Astrocyte of the hippocampus (primary cell): ENCODE data around the gene ZNF799.
"Not testable (repeated sequence)": the region's sequence is repeated elsewhere in the genome, so short reads cannot be mapped to it uniquely, and the experiment has no call there.

ENCODE experiments used
- DNase-seq: peaks from one replicate; pipeline ENCODE4 v3.0.0; 2011; ENCODE audit warnings: low read depth, low spot score

ZNF799 gene

DNA sequence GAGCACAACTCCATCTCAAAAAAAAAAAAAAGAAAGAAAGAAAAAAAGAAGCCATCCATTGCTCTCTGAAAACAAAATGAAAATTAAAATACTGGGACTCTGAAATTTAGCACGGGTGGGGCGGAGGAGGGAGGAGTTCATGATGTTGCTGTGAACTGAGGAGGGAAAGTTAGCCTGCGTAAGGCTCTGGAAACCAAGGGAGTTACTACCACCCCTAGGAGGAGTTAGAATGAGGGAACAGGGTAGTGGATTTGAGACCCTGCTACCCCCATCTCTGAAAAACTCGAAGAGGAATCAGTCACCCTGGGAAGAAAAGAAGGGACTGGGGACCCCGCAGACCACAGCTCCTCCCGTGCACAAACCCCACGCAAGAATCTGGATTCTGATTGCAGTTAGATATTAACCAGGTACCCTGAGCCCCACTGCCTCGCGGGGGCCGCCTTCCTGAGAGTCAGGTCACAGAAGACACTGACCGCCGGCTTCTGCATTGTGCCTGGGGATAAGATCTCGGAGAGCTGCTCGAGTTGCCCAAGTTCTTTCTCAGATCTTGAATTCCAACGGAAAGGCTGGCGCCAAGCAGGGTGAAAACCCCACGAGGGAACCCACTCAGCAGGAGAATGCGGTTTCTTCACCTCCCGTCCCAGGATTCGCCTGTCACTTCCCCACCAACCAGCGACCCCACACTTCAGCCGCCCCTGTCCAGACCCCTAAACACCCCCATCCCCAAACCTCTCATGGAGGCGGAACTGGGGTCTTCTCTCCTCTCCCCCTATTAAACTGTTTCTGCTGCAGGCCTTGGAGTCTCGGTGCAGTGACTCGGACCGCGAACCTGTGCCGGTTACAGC lies 36.5 kb downstream of the ZNF799 start:
- DNase-seq, result peak; percentile 51

DNA sequence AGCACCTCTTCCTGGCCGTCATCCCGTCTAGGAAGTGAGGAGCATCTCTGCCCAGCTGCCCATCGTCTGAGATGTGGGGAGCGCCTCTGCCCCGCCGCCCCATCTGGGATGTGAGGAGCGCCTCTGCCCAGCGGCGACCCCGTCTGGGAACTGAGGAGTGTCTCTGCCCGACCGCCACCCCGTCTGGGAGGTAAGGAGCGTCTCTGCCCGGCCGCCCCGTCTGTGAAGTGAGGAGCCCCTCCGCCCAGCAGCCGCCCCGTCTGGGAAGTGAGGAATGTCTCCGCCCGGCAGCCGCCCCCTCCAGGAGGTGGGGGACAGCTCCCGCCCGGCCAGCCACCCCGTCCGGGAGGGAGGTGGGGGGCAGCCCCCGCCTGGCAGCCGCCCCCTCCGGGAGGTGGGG lies 38.8 kb downstream of the ZNF799 start:
- DNase-seq, result not testable (repeated sequence)

DNA sequence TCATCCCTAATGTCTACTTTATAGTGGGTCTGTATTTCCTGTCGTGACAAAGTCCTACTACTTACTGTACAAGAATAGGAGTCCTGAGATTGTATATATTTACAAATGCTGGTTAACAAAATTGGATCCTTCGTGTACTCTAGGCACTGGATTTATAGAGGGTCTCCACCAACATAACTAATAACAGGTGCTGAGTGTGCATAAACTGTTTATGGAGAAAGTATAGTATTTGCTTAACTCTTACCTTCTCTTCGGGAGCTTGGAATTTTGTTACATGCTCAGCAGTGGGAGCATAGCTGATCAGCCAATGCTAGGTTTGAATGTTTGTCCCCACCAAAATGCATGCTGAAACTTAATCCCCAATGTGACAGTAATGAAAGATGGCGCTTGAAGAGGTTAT lies 47.7 kb downstream of the ZNF799 start:
- DNase-seq, result no peak

GRCh38 chr19:12350890-12351197 lies 50.2 kb downstream of the ZNF799 start:
- no peak for DNase-seq

DNA sequence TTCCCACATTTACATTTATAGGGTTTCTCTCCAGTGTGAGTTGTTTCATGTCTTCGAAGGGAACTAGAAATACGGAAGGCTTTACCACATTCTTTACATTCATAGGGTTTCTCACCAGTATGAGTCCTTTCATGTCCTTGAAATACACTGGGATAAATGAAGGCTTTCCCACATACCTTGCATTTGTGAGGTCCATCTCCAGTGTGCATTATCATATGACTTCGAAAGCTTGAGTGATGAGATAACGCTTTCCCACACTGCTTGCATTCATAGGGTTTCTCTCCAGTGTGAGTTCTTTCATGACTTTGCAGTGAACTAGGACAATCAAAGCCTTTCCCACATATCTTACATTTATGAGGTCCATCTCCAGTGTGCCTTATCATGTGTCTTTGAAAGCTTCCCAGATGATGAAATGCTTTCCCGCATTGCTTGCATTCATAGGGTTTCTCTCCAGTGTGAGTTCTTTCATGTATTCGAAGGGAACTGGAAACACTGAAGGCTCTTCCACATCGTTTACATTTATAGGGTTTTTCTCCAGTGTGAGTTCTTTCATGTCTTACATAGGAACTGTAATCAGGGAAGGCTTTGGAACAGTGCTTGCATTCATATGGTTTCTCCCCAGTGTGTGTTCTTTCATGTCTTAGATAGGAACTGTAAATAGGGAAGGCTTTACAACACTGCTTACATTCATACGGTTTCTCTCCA lies 50.7 kb downstream of the ZNF799 start:
- no peak for DNase-seq

- no peak for DNase-seq
Measured at GRCh38 chr19:12346896-12347295, 54.2 kb downstream of the ZNF799 start.

- DNase-seq, result no peak
Measured at GRCh38 chr19:12345197-12345596, 55.9 kb downstream of the ZNF799 start.
